IMR-90 (cell line): ENCODE measurements around the gene DUSP9. TPM values are rescaled to one million over a fixed set of nuclear protein-coding genes. Genes with fewer than 3 reads are reported as not detected.

Experiments
- ATAC-seq: fragments of 200-7000 bp; cut with Tn5 transposase; 2 replicates; pipeline ENCODE4 v1.9.1; 2020; ENCODE audit warnings: low read depth, mild to moderate bottlenecking, moderate library complexity
- BruUV-seq: library from RNA; stranded (reverse); fragments of 400-500 nt; replicated peaks from 2 replicates; lab custom pipeline; 2021; lab: Mats Ljungman, UMichigan
- CTCF ChIA-PET: fragments of 300-600 bp; formaldehyde crosslinking; extraction: SDS; loops from one replicate; lab custom pipeline; 2021; ENCODE audit warnings: antibody characterized with exemption; lab: Yijun Ruan, JAX
- POLR2A ChIA-PET: fragments of 300-600 bp; sonication (Branson Sonifier 250); formaldehyde crosslinking; loops from one replicate; lab custom pipeline; 2022; ENCODE audit warnings: antibody characterized with exemption; ENCODE audit not compliant: unreplicated experiment; lab: Charles Lee
- DNase-seq: peaks from one replicate; pipeline ENCODE4 v3.0.0; 2013
- H2AFZ ChIP-seq: replicated peaks from 2 replicates; pipeline ENCODE3; 2013; ENCODE audit warnings: low read length, mild to moderate bottlenecking; ENCODE audit not compliant: poor library complexity
- H2AK5ac ChIP-seq: 2 replicates; pipeline ENCODE4 v1.6.1; 2013; ENCODE audit warnings: low read depth, low read length, inconsistent platforms
- H2AK9ac ChIP-seq: replicated peaks from 2 replicates; pipeline ENCODE3; 2013; ENCODE audit warnings: mild to moderate bottlenecking, low read depth, low read length, moderate library complexity; ENCODE audit not compliant: poor library complexity
- H2BK120ac ChIP-seq: 2 replicates; pipeline ENCODE4 v1.6.1; 2013; ENCODE audit warnings: low read depth, low read length, inconsistent platforms
- H2BK15ac ChIP-seq: 3 replicates; pipeline ENCODE4 v1.6.1; 2013; ENCODE audit warnings: low read depth, low read length, inconsistent platforms
- H2BK20ac ChIP-seq: 2 replicates; pipeline ENCODE4 v1.6.1; 2013; ENCODE audit warnings: low read depth, mild to moderate bottlenecking, inconsistent platforms, low read length, moderate library complexity
- H2BK5ac ChIP-seq: 2 replicates; pipeline ENCODE4 v1.6.1; 2013; ENCODE audit warnings: mild to moderate bottlenecking, low read depth, low read length, inconsistent platforms; ENCODE audit not compliant: poor library complexity, severe bottlenecking
- H3K14ac ChIP-seq: replicated peaks from 2 replicates; pipeline ENCODE4 v1.6.1; 2013; ENCODE audit warnings: low read depth, low read length, inconsistent platforms
- H3K18ac ChIP-seq: 2 replicates; pipeline ENCODE4 v1.6.1; 2013; ENCODE audit warnings: low read depth, low read length, control low read depth
- H3K23ac ChIP-seq: 2 replicates; pipeline ENCODE4 v1.6.1; 2013; ENCODE audit warnings: low read depth, low read length, inconsistent platforms
- H3K27ac ChIP-seq: 2 replicates; pipeline ENCODE4 v1.5.1; 2013; ENCODE audit warnings: mild to moderate bottlenecking, control low read depth, low read length; ENCODE audit not compliant: insufficient read depth
- H3K27me3 ChIP-seq: 2 replicates; pipeline ENCODE4 v1.6.1; 2013; ENCODE audit warnings: low read length; ENCODE audit not compliant: control insufficient read depth, insufficient read depth
- H3K36me3 ChIP-seq: 2 replicates; pipeline ENCODE4 v1.6.1; 2013; ENCODE audit warnings: low read length, mixed read lengths; ENCODE audit not compliant: control insufficient read depth, insufficient read depth
- H3K4ac ChIP-seq: 2 replicates; pipeline ENCODE4 v1.6.1; 2013; ENCODE audit warnings: low read depth, low read length, inconsistent platforms
- H3K4me1 ChIP-seq: 2 replicates; pipeline ENCODE4 v1.6.1; 2013; ENCODE audit warnings: low read length, mixed read lengths; ENCODE audit not compliant: control insufficient read depth, insufficient read depth
- H3K4me2 ChIP-seq: 2 replicates; pipeline ENCODE4 v1.6.1; 2013; ENCODE audit warnings: low read depth, mild to moderate bottlenecking, control low read depth, low read length, moderate library complexity
- H3K4me3 ChIP-seq: 2 replicates; pipeline ENCODE4 v1.5.1; 2013; ENCODE audit warnings: low read depth, mild to moderate bottlenecking, control low read depth, low read length, moderate library complexity; ENCODE audit not compliant: insufficient read depth
- H3K56ac ChIP-seq: 2 replicates; pipeline ENCODE4 v1.6.1; 2013; ENCODE audit warnings: low read length, inconsistent platforms; ENCODE audit not compliant: insufficient read depth; ENCODE audit errors: extremely low read depth
- H3K79me1 ChIP-seq, 2 experiments: 2 replicates each; pipeline ENCODE4 v1.6.1; 2013; ENCODE audit warnings: low read length in 2 of 2, inconsistent platforms in 1 of 2, low read depth in 1 of 2
- H3K9ac ChIP-seq: 2 replicates; pipeline ENCODE4 v1.6.1; 2013; ENCODE audit warnings: low read depth, low read length, control low read depth
- H3K9me1 ChIP-seq: 2 replicates; pipeline ENCODE4 v1.6.1; 2013; ENCODE audit warnings: low read length, inconsistent platforms; ENCODE audit not compliant: insufficient read depth
- H3K9me3 ChIP-seq: 2 replicates; pipeline ENCODE4 v1.6.1; 2013; ENCODE audit warnings: low read length; ENCODE audit not compliant: control insufficient read depth, insufficient read depth
- H4K20me1 ChIP-seq: 2 replicates; pipeline ENCODE4 v1.6.1; 2013; ENCODE audit warnings: low read length, inconsistent platforms; ENCODE audit not compliant: insufficient read depth
- H4K5ac ChIP-seq: 2 replicates; pipeline ENCODE4 v1.6.1; 2013; ENCODE audit warnings: mild to moderate bottlenecking, low read depth, low read length, control low read depth
- H4K8ac ChIP-seq, 2 experiments: 2 replicates each; pipeline ENCODE4 v1.6.1; 2013; ENCODE audit warnings: low read depth in 2 of 2, low read length in 2 of 2, control low read depth in 1 of 2, inconsistent platforms in 1 of 2
- H4K91ac ChIP-seq: 2 replicates; pipeline ENCODE4 v1.6.1; 2013; ENCODE audit warnings: low read depth, low read length, inconsistent platforms; ENCODE audit not compliant: insufficient read depth
- POLR2A ChIP-seq: IDR thresholded peaks from 2 replicates; pipeline ENCODE4 v1.6.1; 2012; ENCODE audit warnings: mild to moderate bottlenecking, low read depth, low read length
- WGBS, 2 experiments: methylation state at CpG; one replicate each; pipeline versions ENCODE4 v1.1.5 to v1.1.7; 2013; ENCODE audit warnings: missing lambda C conversion rate in 2 of 2; ENCODE audit not compliant: insufficient read length in 1 of 2; ENCODE audit errors: extremely low coverage in 2 of 2; 5-methylcytosine and 5-hydroxymethylcytosine counted together
- dilution Hi-C: fragments of 300-500 bp; cut with HindIII; formaldehyde crosslinking; loops from one replicate; pipeline ENCODE4 v1.14.3; 2018; ENCODE audit warnings: low sequenced_read_pairs; ENCODE audit not compliant: unreplicated experiment
- in situ Hi-C: fragments of 300-500 bp; cut with MboI; formaldehyde crosslinking; loops from 3 replicates; pipeline ENCODE4 v1.14.3; 2019; ENCODE audit warnings: low sequenced_read_pairs, inconsistent platforms, mixed read lengths
- intact Hi-C: fragments of 100-400 bp; cut with micrococcal nuclease; formaldehyde crosslinking; loops from 2 replicates; pipeline ENCODE4 v1.10.0; 2022
- polyA plus RNA-seq, 3 experiments: library from polyadenylated mRNA; depleted of rRNA; stranded (reverse); fragments of >200 nt; gene quantifications; 2 replicates each; pipeline ENCODE4 v1.2.3, GENCODE V29; 2012; ENCODE audit warnings: low replicate concordance in 1 of 3
- total RNA-seq: library from RNA; depleted of rRNA; stranded (reverse); fragments of >200 nt; gene quantifications from 2 replicates; pipeline ENCODE4 v1.2.3, GENCODE V29; 2012

The DUSP9 gene
- total and polyA plus RNA-seq, 2 of the 4 experiments (the other 2 are of a cell fraction) = under 0.01 to 0.09 TPM

- Histone ChIP-seq H3K36me3 (peaks cover 4% of the 10 kb centered on the region), H2AFZ (no peak overlapping the region), H3K4me3 (peak overlapping the region; percentile 38; the same call in 1 of the 2 replicates), H3K4ac (no peak overlapping the region), H4K20me1 (peaks cover 12% of the 10 kb centered on the region), H2BK5ac (no peak overlapping the region), H2BK15ac (no peak overlapping the region), H3K27me3 (no peaks in the 10 kb centered on the region; the same call in 1 of the 2 replicates), H3K79me1 (0 out of 4 replicates have a peak, but pooled peaks cover 0 to 6% of the 10 kb centered on the region in 2 experiments), H3K56ac (no peak overlapping the region), H3K9me1 (peaks cover 5% of the 10 kb centered on the region; the same call in 1 of the 2 replicates), H3K9ac (no peak overlapping the region), H4K8ac (no peak overlapping the region), H3K14ac (no peak overlapping the region), H3K4me1 (peaks cover 9% of the 10 kb centered on the region), H3K9me3 (peaks cover 6% of the 10 kb centered on the region; the same call in 1 of the 2 replicates), H4K91ac (no peak overlapping the region), H3K4me2 (no peak overlapping the region), H3K23ac (no peak overlapping the region), H2BK120ac (no peak overlapping the region), H4K5ac (no peak overlapping the region), H2AK5ac (no peak overlapping the region), H3K18ac (no peak overlapping the region), H2BK20ac (no peak overlapping the region), H3K27ac (no peak overlapping the region), H2AK9ac (no peak overlapping the region)
- no peak for DNase-seq
- no CpG with 5 or more reads among the region's 69 CpGs for WGBS, 2 experiments
- ATAC-seq = peak; percentile 15
- POLR2A ChIA-PET = no interaction called here
- CTCF ChIA-PET = no interaction called here
- intact Hi-C loops = no loop called here
- TF ChIP-seq POLR2A = no peak
- dilution Hi-C loops = no loop called here
- in situ Hi-C loops = no loop called here
- BruUV-seq = no TSS peak
Measured at GRCh38 chrX:153688071-153688470, 41.1 kb downstream of the DUSP9 start.
